ENCODE results near the gene SPDYE6.
A peak's percentile ranks its signal among the peaks of the same experiment; 100 is the strongest.
"Not testable (repeated sequence)": the region's sequence is repeated elsewhere in the genome, so short reads cannot be mapped to it uniquely, and the experiment has no call there.

SPDYE6 gene

GRCh38 chr7:102356344-102356743, at the start of gene SPDYE6:
Gene SPDYE6, minus strand, starts transcription at chr7:102356444. Its CDS starts 421 bp downstream, at chr7:102356023.
- H3K9me3 Mint-ChIP-seq (ENCODE audit: low read depth); H3K4me1 Mint-ChIP-seq (ENCODE audit: low read depth); H3K36me3 Mint-ChIP-seq; H3K27me3 Mint-ChIP-seq; H3K27ac Mint-ChIP-seq; H3K4me3 Mint-ChIP-seq: not testable (repeated sequence)

GRCh38 chr7:102404862-102405188, 48.6 kb upstream of the SPDYE6 start:
- H3K27ac Mint-ChIP-seq; H3K36me3 Mint-ChIP-seq; H3K27me3 Mint-ChIP-seq; H3K9me3 Mint-ChIP-seq (ENCODE audit: low read depth); H3K4me1 Mint-ChIP-seq (ENCODE audit: low read depth); H3K4me3 Mint-ChIP-seq: not testable (repeated sequence)

- no peaks in the 10 kb centered on the region for H3K9me3 Mint-ChIP-seq (ENCODE audit: low read depth)
- H3K4me3 Mint-ChIP-seq = no peak overlapping the region
- peaks cover 7% of the 10 kb centered on the region for H3K4me1 Mint-ChIP-seq (ENCODE audit: low read depth)
- peak overlapping the region; percentile 41 for H3K27ac Mint-ChIP-seq
- H3K36me3 Mint-ChIP-seq = peaks cover 7% of the 10 kb centered on the region
- no peaks in the 10 kb centered on the region for H3K27me3 Mint-ChIP-seq
Measured at GRCh38 chr7:102404005-102404861, 48.0 kb upstream of the SPDYE6 start.

GRCh38 chr7:102403563-102403962, 47.3 kb upstream of the SPDYE6 start:
- H3K36me3 Mint-ChIP-seq = peaks cover 5% of the 10 kb centered on the region
- no peak overlapping the region for H3K27ac Mint-ChIP-seq
- no peaks in the 10 kb centered on the region for H3K9me3 Mint-ChIP-seq (ENCODE audit: low read depth)
- H3K4me3 Mint-ChIP-seq = no peak overlapping the region
- H3K27me3 Mint-ChIP-seq = no peaks in the 10 kb centered on the region
- peaks cover 7% of the 10 kb centered on the region for H3K4me1 Mint-ChIP-seq (ENCODE audit: low read depth)

- no peaks in the 10 kb centered on the region for H3K27me3 Mint-ChIP-seq
- H3K4me3 Mint-ChIP-seq = no peak overlapping the region
- peaks cover 3% of the 10 kb centered on the region for H3K36me3 Mint-ChIP-seq
- peaks cover 21% of the 10 kb centered on the region for H3K4me1 Mint-ChIP-seq (ENCODE audit: low read depth)
- H3K9me3 Mint-ChIP-seq (ENCODE audit: low read depth) = no peaks in the 10 kb centered on the region
- no peak overlapping the region for H3K27ac Mint-ChIP-seq
Measured at GRCh38 chr7:102400360-102400759, 44.1 kb upstream of the SPDYE6 start.

GRCh38 chr7:102398543-102398942, 42.3 kb upstream of the SPDYE6 start:
- no peak overlapping the region for H3K27ac Mint-ChIP-seq
- H3K4me1 Mint-ChIP-seq (ENCODE audit: low read depth) = peaks cover 16% of the 10 kb centered on the region
- no peaks in the 10 kb centered on the region for H3K9me3 Mint-ChIP-seq (ENCODE audit: low read depth)
- H3K36me3 Mint-ChIP-seq = peaks cover 3% of the 10 kb centered on the region
- H3K4me3 Mint-ChIP-seq = no peak overlapping the region
- H3K27me3 Mint-ChIP-seq = no peaks in the 10 kb centered on the region

- peaks cover 3% of the 10 kb centered on the region for H3K36me3 Mint-ChIP-seq
Measured at GRCh38 chr7:102396710-102397019, 40.4 kb upstream of the SPDYE6 start.

GRCh38 chr7:102395873-102396709, 39.8 kb upstream of the SPDYE6 start, which contains the start of gene PRKRIP1:
Gene PRKRIP1, plus strand, starts transcription at chr7:102396363. Its CDS starts 49 bp downstream, at chr7:102396412.
- H3K36me3 Mint-ChIP-seq = peaks cover 3% of the 10 kb centered on the region
- H3K4me3 Mint-ChIP-seq = peak within 1 kb of the TSS; percentile 93
- H3K9me3 Mint-ChIP-seq (ENCODE audit: low read depth) = no peaks in the 10 kb centered on the region
- H3K4me1 Mint-ChIP-seq (ENCODE audit: low read depth) = peaks cover 16% of the 10 kb centered on the region
- H3K27me3 Mint-ChIP-seq = no peaks in the 10 kb centered on the region
- peak within 1 kb of the TSS; percentile 88 for H3K27ac Mint-ChIP-seq

More at GRCh38 chr7:102396710-102397019, 40.4 kb upstream of the SPDYE6 start:
- Mint-ChIP-seq H3K9me3 (ENCODE audit: low read depth) (no peaks in the 10 kb centered on the region), H3K4me1 (ENCODE audit: low read depth) (peaks cover 16% of the 10 kb centered on the region), H3K27me3 (no peaks in the 10 kb centered on the region), H3K4me3 (peak overlapping the region; percentile 93), H3K27ac (peak overlapping the region; percentile 88)

- Mint-ChIP-seq H3K4me3 (peak overlapping the region; percentile 93), H3K4me1 (ENCODE audit: low read depth) (peaks cover 14% of the 10 kb centered on the region), H3K36me3 (no peaks in the 10 kb centered on the region), H3K27me3 (no peaks in the 10 kb centered on the region), H3K27ac (peak overlapping the region; percentile 51), H3K9me3 (ENCODE audit: low read depth) (no peaks in the 10 kb centered on the region)
Measured at GRCh38 chr7:102395592-102395872, 39.3 kb upstream of the SPDYE6 start.

- H3K4me1 Mint-ChIP-seq (ENCODE audit: low read depth) = peaks cover 14% of the 10 kb centered on the region
- H3K4me3 Mint-ChIP-seq = no peak overlapping the region
- H3K36me3 Mint-ChIP-seq = no peaks in the 10 kb centered on the region
- H3K27me3 Mint-ChIP-seq = no peaks in the 10 kb centered on the region
- no peak overlapping the region for H3K27ac Mint-ChIP-seq
- H3K9me3 Mint-ChIP-seq (ENCODE audit: low read depth) = no peaks in the 10 kb centered on the region
Measured at GRCh38 chr7:102393467-102393866, 37.2 kb upstream of the SPDYE6 start.

GRCh38 chr7:102392330-102392729, 36.1 kb upstream of the SPDYE6 start:
- H3K9me3 Mint-ChIP-seq (ENCODE audit: low read depth) = no peaks in the 10 kb centered on the region

GRCh38 chr7:102390697-102391484, 34.6 kb upstream of the SPDYE6 start:
- no peaks in the 10 kb centered on the region for H3K9me3 Mint-ChIP-seq (ENCODE audit: low read depth)
- no peaks in the 10 kb centered on the region for H3K27me3 Mint-ChIP-seq
- H3K27ac Mint-ChIP-seq = no peak overlapping the region
- no peak overlapping the region for H3K4me3 Mint-ChIP-seq
- H3K4me1 Mint-ChIP-seq (ENCODE audit: low read depth) = peaks cover 5% of the 10 kb centered on the region
- no peaks in the 10 kb centered on the region for H3K36me3 Mint-ChIP-seq

More at GRCh38 chr7:102392330-102392729, 36.1 kb upstream of the SPDYE6 start:
- no peak overlapping the region for H3K27ac Mint-ChIP-seq
- H3K27me3 Mint-ChIP-seq = no peaks in the 10 kb centered on the region
- no peak overlapping the region for H3K4me3 Mint-ChIP-seq
- peaks cover 12% of the 10 kb centered on the region for H3K4me1 Mint-ChIP-seq (ENCODE audit: low read depth)
- H3K36me3 Mint-ChIP-seq = no peaks in the 10 kb centered on the region

GRCh38 chr7:102389810-102390209, 33.6 kb upstream of the SPDYE6 start:
- no peaks in the 10 kb centered on the region for H3K27me3 Mint-ChIP-seq
- H3K4me3 Mint-ChIP-seq = no peak overlapping the region
- H3K4me1 Mint-ChIP-seq (ENCODE audit: low read depth) = no peaks in the 10 kb centered on the region
- H3K9me3 Mint-ChIP-seq (ENCODE audit: low read depth) = no peaks in the 10 kb centered on the region
- no peak overlapping the region for H3K27ac Mint-ChIP-seq
- no peaks in the 10 kb centered on the region for H3K36me3 Mint-ChIP-seq

GRCh38 chr7:102387064-102387463, 30.8 kb upstream of the SPDYE6 start:
- Mint-ChIP-seq H3K36me3 (no peaks in the 10 kb centered on the region), H3K27ac (no peak overlapping the region), H3K4me3 (no peak overlapping the region), H3K4me1 (ENCODE audit: low read depth) (no peaks in the 10 kb centered on the region), H3K27me3 (no peaks in the 10 kb centered on the region), H3K9me3 (ENCODE audit: low read depth) (no peaks in the 10 kb centered on the region)

Measured in activated naive CD8-positive, alpha-beta T cell (primary cell).